Measurements from ENCODE around the gene GPSM1. TPM values are rescaled to one million over a fixed set of nuclear protein-coding genes. Genes with fewer than 3 reads are reported as not detected.

The GPSM1 gene
- total RNA-seq, 1 experiment from 2014 or later = 24.7 TPM

DNA sequence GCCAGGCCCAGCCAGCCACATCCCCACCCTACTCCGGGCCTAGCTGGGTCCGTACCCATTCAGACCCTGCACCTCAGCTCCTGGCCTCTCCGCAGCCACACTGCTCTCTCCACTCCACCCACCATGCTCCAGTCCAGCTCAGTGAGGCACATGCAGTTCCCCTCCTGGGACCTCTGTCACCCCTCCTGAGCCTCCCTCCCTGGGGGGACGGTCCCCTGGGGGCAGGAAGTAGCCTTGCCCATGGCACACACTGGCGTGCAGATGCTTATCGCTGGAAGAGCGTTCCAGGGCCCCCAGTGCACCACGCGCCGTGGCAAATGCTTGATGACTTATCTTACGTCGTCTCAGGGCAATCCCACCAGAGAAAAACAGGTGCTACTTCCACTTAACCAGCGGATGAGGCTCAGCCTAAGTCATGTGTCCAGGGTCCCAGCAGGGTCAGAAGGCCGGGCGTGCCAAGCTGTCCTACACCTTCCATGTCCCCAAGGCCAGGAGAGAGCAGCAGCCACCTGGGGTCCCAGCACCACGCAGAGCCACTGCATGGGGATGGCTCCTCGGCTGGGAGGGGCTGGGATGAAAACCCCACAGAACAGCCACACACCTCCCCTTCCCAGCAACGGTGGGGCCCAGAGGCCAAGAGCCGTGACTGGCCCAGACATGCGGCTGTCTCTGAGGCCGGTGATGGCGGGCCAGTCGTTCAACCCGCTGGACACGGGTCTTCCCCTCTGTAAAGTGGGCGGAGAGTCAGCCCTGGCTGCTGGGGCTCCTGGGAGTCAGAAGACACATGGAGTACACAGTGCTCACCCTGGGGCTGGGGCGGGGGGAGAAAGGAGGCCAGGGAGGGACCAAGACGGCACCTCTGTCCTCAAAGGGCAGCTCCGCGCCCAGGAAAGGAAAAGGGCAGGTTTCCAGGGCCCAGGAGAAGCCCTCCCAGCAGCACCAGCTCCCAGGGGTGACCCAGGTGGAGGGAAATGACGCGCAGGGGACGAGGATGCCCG is 20.8 kb upstream of the GPSM1 start:
- H2BK15ac ChIP-seq (ENCODE audit: low read depth, low read length) = no peak overlapping the region
- H3K27me3 ChIP-seq (ENCODE audit: insufficient read depth, low read length) = no peaks in the 10 kb centered on the region
- no peak overlapping the region for H3T11ph ChIP-seq (ENCODE audit: low read length)
- H3K4me3 Mint-ChIP-seq = no peak overlapping the region; a peak in 1 of 5 replicates
- no peak overlapping the region for H4K91ac ChIP-seq (ENCODE audit: insufficient read length, low read depth, low read length)
- no peak overlapping the region for H2BK20ac ChIP-seq (ENCODE audit: low read depth, low read length, poor library complexity, severe bottlenecking)
- H3K79me1 ChIP-seq (ENCODE audit: insufficient read depth, low read depth, low read length, poor library complexity, severe bottlenecking) = no peaks in the 10 kb centered on the region
- no peaks in the 10 kb centered on the region for H3K79me2 ChIP-seq (ENCODE audit: insufficient read depth, low read length)
- H3K36me3 Mint-ChIP-seq (ENCODE audit: insufficient read depth in 1 of 3, low read depth in 3 of 3) = no peaks in the 10 kb centered on the region
- H2BK120ac ChIP-seq (ENCODE audit: low read depth, low read length, poor library complexity, severe bottlenecking) = no peak overlapping the region
- H2BK12ac ChIP-seq (ENCODE audit: insufficient read length, low read depth, low read length) = no peak overlapping the region
- DNase-seq = no peak
- no peaks in the 10 kb centered on the region for H3K23me2 ChIP-seq (ENCODE audit: insufficient read length, low read depth, low read length, poor library complexity, severe bottlenecking)
- H2AFZ ChIP-seq (ENCODE audit: low read length) = no peak overlapping the region
- no peaks in the 10 kb centered on the region for H3K4me1 ChIP-seq (ENCODE audit: insufficient read depth, low read length)
- H4K5ac ChIP-seq (ENCODE audit: insufficient read length, low read depth, low read length) = no peak overlapping the region
- no CpG with 5 or more reads among the region's 34 CpGs for WGBS (ENCODE audit: extremely low coverage, insufficient read length, low lambda C conversion rate)
- no peak for TF ChIP-seq CTCF (conservative IDR thresholded peaks at IDR 0.05)
- H3K9ac ChIP-seq (ENCODE audit: extremely low read depth, insufficient read length, low read length) = no peak overlapping the region
- H3K27ac ChIP-seq (ENCODE audit: insufficient read length, low read depth, low read length) = no peak overlapping the region
- peak overlapping the region in 1 of 3 experiments; percentile 86; a peak in 2 of 7 replicates for H3K27ac Mint-ChIP-seq
- no peaks in the 10 kb centered on the region for H3K27me3 Mint-ChIP-seq (ENCODE audit: low read depth)
- no peak overlapping the region for H3K4me2 ChIP-seq (ENCODE audit: insufficient read depth, insufficient read length, low read length)
- H4K8ac ChIP-seq (replicated peaks; ENCODE audit: insufficient read length, low read depth, low read length) = no peak overlapping the region
- no peak overlapping the region for H3K23ac ChIP-seq (ENCODE audit: insufficient read length, low read depth, low read length)
- H3K9me3 Mint-ChIP-seq = no peaks in the 10 kb centered on the region
- no peaks in the 10 kb centered on the region for H3K9me3 ChIP-seq (ENCODE audit: control insufficient read depth, low read depth, low read length)
- no peak overlapping the region for H3K4ac ChIP-seq (ENCODE audit: low read depth, low read length)
- no peak overlapping the region for H2BK5ac ChIP-seq (ENCODE audit: insufficient read length, low read length)
- no peak overlapping the region for H3K14ac ChIP-seq (ENCODE audit: insufficient read depth, low read length)
- no peaks in the 10 kb centered on the region for H4K20me1 ChIP-seq (ENCODE audit: control insufficient read depth, insufficient read depth, insufficient read length)
- no peak overlapping the region for H3K18ac ChIP-seq (ENCODE audit: insufficient read length, low read depth, low read length)
- no peak overlapping the region for H2AK5ac ChIP-seq (ENCODE audit: insufficient read length, low read length)
- no peak overlapping the region for H3K56ac ChIP-seq (ENCODE audit: insufficient read length, low read depth, low read length)
- H3K4me1 Mint-ChIP-seq = no peaks in the 10 kb centered on the region
